Measurements from ENCODE around the gene PRKCE.

The PRKCE gene

DNA sequence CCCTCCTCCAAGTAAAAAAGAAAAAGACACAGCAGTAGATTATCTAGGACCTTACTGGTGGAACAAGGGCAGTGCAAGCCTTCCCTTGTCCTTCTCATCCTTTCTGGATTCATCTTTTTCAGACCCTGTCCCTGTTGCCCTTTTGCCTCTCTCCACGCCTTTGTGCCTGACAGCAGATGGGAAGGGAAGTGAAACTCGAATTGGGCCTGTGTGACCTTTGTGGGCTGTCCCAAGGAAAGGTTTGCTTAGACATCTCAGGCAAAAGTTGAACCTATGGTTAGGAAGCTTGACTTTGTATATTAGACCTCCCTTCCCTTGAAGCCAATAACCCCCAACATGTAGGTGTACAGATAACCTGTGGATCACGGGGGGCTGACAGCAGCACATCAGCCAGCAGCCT lies 185.3 kb downstream of the PRKCE start:
- POLR2A ChIA-PET (ENCODE audit: low non-redundant PET), result no interaction called here
- TF ChIP-seq, protein P1, sequence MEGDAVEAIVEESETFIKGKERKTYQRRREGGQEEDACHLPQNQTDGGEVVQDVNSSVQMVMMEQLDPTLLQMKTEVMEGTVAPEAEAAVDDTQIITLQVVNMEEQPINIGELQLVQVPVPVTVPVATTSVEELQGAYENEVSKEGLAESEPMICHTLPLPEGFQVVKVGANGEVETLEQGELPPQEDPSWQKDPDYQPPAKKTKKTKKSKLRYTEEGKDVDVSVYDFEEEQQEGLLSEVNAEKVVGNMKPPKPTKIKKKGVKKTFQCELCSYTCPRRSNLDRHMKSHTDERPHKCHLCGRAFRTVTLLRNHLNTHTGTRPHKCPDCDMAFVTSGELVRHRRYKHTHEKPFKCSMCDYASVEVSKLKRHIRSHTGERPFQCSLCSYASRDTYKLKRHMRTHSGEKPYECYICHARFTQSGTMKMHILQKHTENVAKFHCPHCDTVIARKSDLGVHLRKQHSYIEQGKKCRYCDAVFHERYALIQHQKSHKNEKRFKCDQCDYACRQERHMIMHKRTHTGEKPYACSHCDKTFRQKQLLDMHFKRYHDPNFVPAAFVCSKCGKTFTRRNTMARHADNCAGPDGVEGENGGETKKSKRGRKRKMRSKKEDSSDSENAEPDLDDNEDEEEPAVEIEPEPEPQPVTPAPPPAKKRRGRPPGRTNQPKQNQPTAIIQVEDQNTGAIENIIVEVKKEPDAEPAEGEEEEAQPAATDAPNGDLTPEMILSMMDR (conservative IDR thresholded peaks at IDR 0.05; ENCODE audit: low read depth), result no peak
- CTCF ChIA-PET, result no interaction called here
- no peak for DNase-seq (ENCODE audit: low spot score)
- no peak overlapping the region for H3K27ac ChIP-seq

DNA sequence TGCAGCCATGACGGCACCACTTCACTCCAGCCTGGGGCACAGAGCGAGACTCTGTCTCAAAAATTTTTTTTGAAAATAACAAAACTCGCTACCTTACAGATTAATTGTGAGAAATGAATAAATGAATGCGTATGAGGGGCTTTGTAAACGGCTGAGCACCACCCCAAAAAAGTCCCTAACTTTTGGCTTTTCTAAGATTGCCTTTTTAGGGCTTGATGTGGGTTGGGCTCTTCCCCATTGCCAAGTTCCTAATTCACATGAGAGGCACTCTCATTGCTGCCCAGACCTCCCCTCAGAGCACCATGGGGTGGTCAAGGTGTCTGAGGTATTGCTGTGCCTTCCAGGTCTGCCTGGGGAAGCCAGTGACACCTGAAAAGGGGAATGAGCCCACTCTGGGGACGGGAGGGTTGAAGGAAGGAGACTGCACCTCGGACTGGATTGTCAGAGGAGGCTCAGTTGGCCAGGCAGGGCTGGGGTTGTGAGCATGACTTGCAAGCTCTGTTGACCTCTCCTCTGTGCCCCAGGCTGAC lies 186.4 kb downstream of the PRKCE start:
- TF ChIP-seq, protein P1 (conservative IDR thresholded peaks at IDR 0.05; ENCODE audit: low read depth), result no peak
- ChIA-PET CTCF (no interaction called here), POLR2A (ENCODE audit: low non-redundant PET) (no interaction called here)
- H3K27ac ChIP-seq, result no peak overlapping the region
- DNase-seq (ENCODE audit: low spot score), result no peak

DNA sequence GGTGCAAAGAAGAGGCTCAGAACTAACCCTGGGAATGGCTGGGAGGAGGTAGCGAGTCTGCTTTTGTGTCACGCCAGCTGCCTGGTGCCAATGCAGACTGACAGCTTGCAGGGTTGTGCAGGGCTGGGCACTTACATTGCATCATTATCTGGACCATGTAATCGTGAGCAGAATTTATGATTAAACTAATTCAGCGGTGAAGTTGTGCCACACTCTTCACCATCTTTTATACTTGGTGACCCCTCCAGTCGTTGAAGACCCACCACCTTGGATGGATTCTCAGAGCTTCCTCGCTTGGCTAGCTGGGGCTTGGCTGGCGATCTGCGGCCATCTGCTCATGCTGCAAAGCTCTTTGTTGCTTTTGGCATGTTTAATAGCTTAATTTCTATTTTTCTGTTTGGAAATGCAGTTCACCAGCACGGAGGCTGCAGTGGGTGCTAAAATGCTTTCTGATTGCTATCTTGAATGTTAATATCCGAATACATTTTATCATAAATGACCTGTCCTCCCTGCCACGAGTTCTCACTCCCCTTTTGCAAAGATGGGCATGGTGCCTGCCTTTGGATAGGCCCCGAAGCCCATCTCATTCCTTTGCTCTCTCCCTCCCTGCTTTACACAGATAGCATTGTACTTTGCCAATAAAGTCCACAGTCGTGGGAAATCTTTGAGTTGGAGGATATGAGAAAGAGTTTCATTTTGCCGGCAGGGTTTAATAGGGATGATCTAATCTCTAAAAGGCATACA lies 188.2 kb downstream of the PRKCE start:
- CTCF ChIA-PET, result interaction anchor here (0.6 to 0.7 kb wide), 2 partner anchors 10 to 1351 kb away, joined by 3 read pairs; no protein-coding TSS in a partner anchor

DNA sequence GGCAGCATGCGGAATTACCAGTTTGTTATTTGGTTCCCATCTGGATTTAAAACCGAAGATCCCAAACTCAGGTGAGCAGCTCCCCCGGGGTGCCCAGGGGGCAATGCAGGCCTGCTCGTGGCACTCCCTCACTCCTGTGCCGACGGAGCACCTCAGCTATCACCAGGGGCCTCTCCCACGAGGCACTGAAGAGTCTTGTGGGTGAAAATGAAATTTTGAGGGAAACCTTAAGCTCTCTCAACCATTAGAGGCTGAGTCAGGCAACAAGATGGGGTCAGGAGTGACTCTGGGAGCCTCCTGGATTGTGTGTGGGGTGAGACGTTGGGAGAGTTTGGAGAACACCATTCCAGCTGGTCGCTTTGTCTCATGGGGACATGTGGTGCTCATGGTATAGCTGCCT lies 189.0 kb downstream of the PRKCE start:
- TF ChIP-seq, protein P1 (conservative IDR thresholded peaks at IDR 0.05; ENCODE audit: low read depth), result no peak
- no peak overlapping the region for H3K27ac ChIP-seq

More for the DNA sequence above, 188.2 kb downstream of the PRKCE start:
- TF ChIP-seq, protein P1 (conservative IDR thresholded peaks at IDR 0.05; ENCODE audit: low read depth), result no peak
- POLR2A ChIA-PET (ENCODE audit: low non-redundant PET), result no interaction called here
- no peak for DNase-seq (ENCODE audit: low spot score)
- H3K27ac ChIP-seq, result no peak overlapping the region; the same call in 1 of the 2 replicates

DNA sequence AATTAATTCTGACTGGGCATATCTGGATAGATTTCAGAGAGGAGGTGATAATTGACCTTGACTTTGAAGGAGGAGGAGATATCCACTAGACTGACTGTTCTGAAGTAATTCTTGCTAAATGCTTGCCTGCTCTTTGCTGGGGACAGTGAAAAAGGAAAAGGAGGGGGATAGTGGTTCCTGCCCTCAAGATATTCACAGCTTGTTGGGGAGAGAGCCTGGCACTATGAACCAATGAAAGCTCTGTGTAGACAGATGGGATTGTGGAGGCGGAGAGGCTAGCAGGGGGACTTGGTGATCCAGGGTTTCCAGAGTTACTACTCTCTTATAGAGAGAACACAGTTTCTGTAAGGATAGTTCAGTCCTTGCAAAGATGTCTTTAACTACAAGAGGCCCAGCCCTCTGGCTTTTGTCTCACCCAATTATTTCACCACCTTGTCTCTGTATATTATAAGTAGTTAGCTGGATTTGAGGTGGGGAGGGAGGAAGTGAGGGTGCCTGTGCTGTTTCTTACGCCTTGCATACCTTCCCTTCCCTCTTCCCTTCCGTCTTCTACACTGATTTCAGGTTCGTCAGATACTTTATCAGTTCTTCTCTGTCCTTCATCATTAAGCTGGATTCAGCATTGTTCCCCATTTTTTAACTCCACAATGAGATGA lies 190.4 kb downstream of the PRKCE start:
- no peak for DNase-seq (ENCODE audit: low spot score)
- ChIA-PET POLR2A (ENCODE audit: low non-redundant PET) (no interaction called here), CTCF (interaction anchor here (0.6 kb wide), 3 partner anchors 123 to 334 kb away, joined by 3 to 4 read pairs (median 4); no protein-coding TSS in a partner anchor)

More for the DNA sequence above, 189.0 kb downstream of the PRKCE start:
- no peak for DNase-seq (ENCODE audit: low spot score)
- ChIA-PET POLR2A (ENCODE audit: low non-redundant PET) (no interaction called here), CTCF (no interaction called here)

DNA sequence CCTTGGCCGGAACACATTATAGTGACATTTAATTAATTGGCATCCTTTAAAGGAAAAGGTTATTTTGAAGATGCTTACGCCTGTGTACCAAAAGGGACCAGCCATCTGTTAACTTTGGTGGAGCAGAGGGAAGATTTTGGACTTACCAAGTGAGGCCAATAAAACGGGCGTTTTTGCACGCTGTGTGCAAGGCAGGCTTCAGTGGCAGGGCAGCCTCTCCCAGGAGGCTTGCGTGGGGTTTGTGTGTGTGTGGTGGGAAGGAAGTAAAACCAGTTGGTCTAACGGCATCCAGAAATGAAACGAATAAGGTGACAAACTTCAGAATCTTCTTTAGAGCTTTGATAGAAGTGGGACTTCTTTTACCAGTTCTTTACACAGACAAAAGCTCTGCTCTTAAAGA lies 191.7 kb downstream of the PRKCE start:
- TF ChIP-seq, protein P1 (conservative IDR thresholded peaks at IDR 0.05; ENCODE audit: low read depth), result no peak
- CTCF ChIA-PET, result interaction anchor here (1.2 kb wide), 1 partner anchor 15 kb away, joined by 3 read pairs; no protein-coding TSS in a partner anchor
- POLR2A ChIA-PET (ENCODE audit: low non-redundant PET), result no interaction called here
- no peak for DNase-seq (ENCODE audit: low spot score)
- H3K27ac ChIP-seq, result no peak overlapping the region

More for the DNA sequence above, 190.4 kb downstream of the PRKCE start:
- H3K27ac ChIP-seq, result no peak overlapping the region
- TF ChIP-seq, protein P1 (conservative IDR thresholded peaks at IDR 0.05; ENCODE audit: low read depth), result no peak

All from RWPE1 (cell line).